Fibroblast of villous mesenchyme (primary cell): Measurements from ENCODE around the gene STT3A. TPM values are rescaled to one million over a fixed set of nuclear protein-coding genes. Genes with fewer than 3 reads are reported as not detected.

Experiments
- small RNA-seq: library from RNA; depleted of rRNA; stranded (forward); fragments of <200 nt; gene quantifications from one replicate; pipeline ENCODE3, GENCODE V24; 2012
- total RNA-seq: library from RNA; depleted of rRNA; stranded (reverse); fragments of >200 nt; gene quantifications from 2 replicates; pipeline ENCODE4 v1.2.3, GENCODE V29; 2012

Gene STT3A
- total RNA-seq, 1 donor = 383 TPM

Small RNAs within 50 kb of the gene (small RNA-seq; reads per million reads assigned to genes)
- gene RNU2-35P (0.66 reads per million), gene RNU6-1156P (not detected)

Other genes with a start within 250 kb of the STT3A start
- gene FEZ1, start 96.6 kb upstream of the STT3A start, total RNA-seq = 39.6 and 40.6 TPM in 2 replicates
- 69.3 and 111 TPM in 2 replicates for gene EI24, start 23.4 kb upstream of the STT3A start, total RNA-seq
- 31.9 and 53.1 TPM in 2 replicates for gene CHEK1, start 32.3 kb downstream of the STT3A start, total RNA-seq
- gene ACRV1, start 88.0 kb downstream of the STT3A start, total RNA-seq = not detected in 2 replicates
- gene PATE1, start 153.4 kb downstream of the STT3A start, total RNA-seq = not detected in 2 replicates
- gene PATE2, start 186.0 kb downstream of the STT3A start, total RNA-seq = 0.32 TPM in 1 of 2 replicates, not detected in the other
- gene PATE3, start 195.3 kb downstream of the STT3A start, total RNA-seq = not detected in 2 replicates
- not detected in 2 replicates for gene PATE4, start 240.5 kb downstream of the STT3A start, total RNA-seq